A549 (cell line): ENCODE measurements around the gene CNOT2.

Experiments
- MYC ChIP-seq: IDR thresholded peaks from 2 replicates; pipeline ENCODE4 v1.6.1; 2012; ENCODE audit warnings: mild to moderate bottlenecking, inconsistent platforms, low read length, improper control_type of control experiment, borderline replicate concordance
- NR3C1 ChIP-seq: fragments of >200 bp; sonication (Bioruptor Twin); formaldehyde crosslinking; IDR thresholded peaks from 3 replicates; pipeline ENCODE4 v1.6.1; 2017
- POLR2A ChIP-seq: IDR thresholded peaks from 2 replicates; pipeline ENCODE4 v1.6.1; 2012; ENCODE audit warnings: mild to moderate bottlenecking, low read length
- RAD21 ChIP-seq, 2 experiments: fragments of >200 bp in 1 of 2; sonication (Bioruptor Twin) in 1 of 2; formaldehyde crosslinking in 1 of 2; IDR thresholded peaks in 1 of 2; conservative IDR thresholded peaks in 1 of 2; 2 replicates in 1 of 2; 3 replicates in 1 of 2; pipeline ENCODE4 v1.6.1; 2012 to 2018; ENCODE audit warnings: inconsistent platforms in 1 of 2
- RCOR1 ChIP-seq: fragments of 150-350 bp; IDR thresholded peaks from 2 replicates; pipeline ENCODE4 v1.6.1; 2014; ENCODE audit warnings: antibody characterized with exemption, low read length, low read depth
- REST ChIP-seq: fragments of 200-600 bp; sonication (generic); IDR thresholded peaks from 2 replicates; pipeline ENCODE4 v1.6.1; 2016; ENCODE audit warnings: antibody characterized with exemption, mild to moderate bottlenecking, moderate library complexity
- ZC3H11A ChIP-seq: fragments of 450-650 bp; IDR thresholded peaks from 2 replicates; pipeline ENCODE4 v1.6.1; 2014; ENCODE audit warnings: antibody characterized with exemption, mild to moderate bottlenecking
- ZFP36 ChIP-seq: fragments of 450-650 bp; IDR thresholded peaks from 2 replicates; pipeline ENCODE4 v1.6.1; 2014; ENCODE audit warnings: borderline replicate concordance; ENCODE audit not compliant: partially characterized antibody
- TF ChIP-seq, protein P1 (sequence below): fragments of >200 bp; sonication (Bioruptor Twin); formaldehyde crosslinking; IDR thresholded peaks from 3 replicates; pipeline ENCODE4 v1.5.1; 2016
- TF ChIP-seq, protein P2 (sequence below): IDR thresholded peaks from 2 replicates; pipeline ENCODE4 v1.6.1; 2012

DNA sequence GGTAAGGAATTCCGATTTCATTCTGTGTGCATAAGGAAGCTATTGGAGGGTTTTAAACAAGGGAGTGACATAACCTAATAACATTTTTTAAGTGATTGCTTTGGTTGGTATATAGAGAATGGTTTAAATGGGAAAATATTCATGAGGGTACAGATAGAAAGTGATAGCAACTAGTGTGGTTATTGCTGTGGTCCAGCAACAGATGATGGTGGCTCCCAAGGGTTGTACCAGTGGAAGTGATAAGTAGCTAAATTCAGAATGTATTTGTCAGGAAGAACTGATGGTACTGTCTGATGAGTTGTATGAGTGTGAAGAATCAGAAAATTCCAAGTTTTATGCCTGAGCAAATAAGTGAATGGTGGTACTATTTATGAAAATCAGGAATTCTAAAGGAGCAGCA is 2.6 kb upstream of the CNOT2 start:
- TF ChIP-seq, protein P1, sequence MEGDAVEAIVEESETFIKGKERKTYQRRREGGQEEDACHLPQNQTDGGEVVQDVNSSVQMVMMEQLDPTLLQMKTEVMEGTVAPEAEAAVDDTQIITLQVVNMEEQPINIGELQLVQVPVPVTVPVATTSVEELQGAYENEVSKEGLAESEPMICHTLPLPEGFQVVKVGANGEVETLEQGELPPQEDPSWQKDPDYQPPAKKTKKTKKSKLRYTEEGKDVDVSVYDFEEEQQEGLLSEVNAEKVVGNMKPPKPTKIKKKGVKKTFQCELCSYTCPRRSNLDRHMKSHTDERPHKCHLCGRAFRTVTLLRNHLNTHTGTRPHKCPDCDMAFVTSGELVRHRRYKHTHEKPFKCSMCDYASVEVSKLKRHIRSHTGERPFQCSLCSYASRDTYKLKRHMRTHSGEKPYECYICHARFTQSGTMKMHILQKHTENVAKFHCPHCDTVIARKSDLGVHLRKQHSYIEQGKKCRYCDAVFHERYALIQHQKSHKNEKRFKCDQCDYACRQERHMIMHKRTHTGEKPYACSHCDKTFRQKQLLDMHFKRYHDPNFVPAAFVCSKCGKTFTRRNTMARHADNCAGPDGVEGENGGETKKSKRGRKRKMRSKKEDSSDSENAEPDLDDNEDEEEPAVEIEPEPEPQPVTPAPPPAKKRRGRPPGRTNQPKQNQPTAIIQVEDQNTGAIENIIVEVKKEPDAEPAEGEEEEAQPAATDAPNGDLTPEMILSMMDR: no peak
- no peak for TF ChIP-seq ZC3H11A
- no peak for TF ChIP-seq POLR2A
- TF ChIP-seq RCOR1: no peak
- TF ChIP-seq, protein P2, sequence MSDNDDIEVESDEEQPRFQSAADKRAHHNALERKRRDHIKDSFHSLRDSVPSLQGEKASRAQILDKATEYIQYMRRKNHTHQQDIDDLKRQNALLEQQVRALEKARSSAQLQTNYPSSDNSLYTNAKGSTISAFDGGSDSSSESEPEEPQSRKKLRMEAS: no peak
- no peak for TF ChIP-seq MYC
- no peak for TF ChIP-seq REST
- no peak for TF ChIP-seq NR3C1
- TF ChIP-seq RAD21 (conservative IDR thresholded peaks at IDR 0.05 in 1 of 2, IDR thresholded peaks at IDR 0.05 in 1 of 2): no peak
- TF ChIP-seq ZFP36: no peak
